DMS53 treated with DMSO at 0.1 percent for 48 hours (cell line): Measurements from ENCODE around the gene ZNF778.
"Not testable (repeated sequence)": the region's sequence is repeated elsewhere in the genome, so short reads cannot be mapped to it uniquely, and the experiment has no call there.

Source experiments
- DNase-seq: peaks from one replicate; lab custom pipeline; 2025; ENCODE audit not compliant: unreplicated experiment; lab: John Stamatoyannopoulos, UW

The ZNF778 gene

DNA sequence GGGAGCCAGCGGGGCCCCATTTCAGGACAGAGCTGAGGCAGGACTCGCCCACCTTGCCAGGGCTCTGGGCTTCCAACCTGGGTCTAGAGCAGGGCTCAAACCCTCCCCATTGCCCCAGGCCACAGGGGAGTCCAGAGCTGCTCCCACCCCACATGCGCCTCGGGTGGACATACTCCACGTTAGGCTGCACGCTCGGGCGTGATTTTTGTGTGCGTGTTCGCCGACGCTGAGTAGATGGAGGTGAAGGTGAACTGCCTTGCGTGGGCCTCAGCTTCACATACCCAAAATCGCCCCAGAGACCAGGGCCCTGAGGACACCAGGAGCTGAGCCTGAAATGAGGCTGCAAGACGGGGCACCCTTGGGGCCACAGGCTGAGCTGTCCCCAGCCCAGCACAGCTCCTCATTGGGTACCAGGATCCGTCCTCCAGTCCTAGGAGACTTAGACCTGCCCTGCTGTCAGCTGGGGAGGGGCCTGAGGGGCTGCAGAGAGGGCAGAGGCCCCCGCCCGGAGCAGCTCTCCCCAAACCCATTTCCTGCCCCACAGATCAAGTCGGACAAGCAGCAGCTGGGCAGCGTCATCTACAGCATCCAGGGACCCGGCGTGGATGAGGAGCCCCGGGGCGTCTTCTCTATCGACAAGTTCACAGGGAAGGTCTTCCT is 37.7 kb upstream of the ZNF778 start:
- DNase-seq: no peak

- no peak for DNase-seq
Observed at GRCh38 chr16:89183463-89183862, 34.0 kb upstream of the ZNF778 start.

- DNase-seq: no peak
Observed at GRCh38 chr16:89183975-89184676, 33.4 kb upstream of the ZNF778 start.

- no peak for DNase-seq
Observed at GRCh38 chr16:89184677-89184932, 32.9 kb upstream of the ZNF778 start.

- no peak for DNase-seq
Observed at GRCh38 chr16:89184933-89185794, 32.3 kb upstream of the ZNF778 start.

- DNase-seq: not testable (repeated sequence)
Observed at GRCh38 chr16:89185887-89186592, 31.5 kb upstream of the ZNF778 start.

- not testable (repeated sequence) for DNase-seq
Observed at GRCh38 chr16:89186593-89187031, 30.9 kb upstream of the ZNF778 start.

GRCh38 chr16:89187032-89187769 is 30.3 kb upstream of the ZNF778 start:
- no peak for DNase-seq

GRCh38 chr16:89187770-89188392 is 29.6 kb upstream of the ZNF778 start:
- no peak for DNase-seq

GRCh38 chr16:89188471-89189357 is 28.8 kb upstream of the ZNF778 start:
- DNase-seq: not testable (repeated sequence)

DNA sequence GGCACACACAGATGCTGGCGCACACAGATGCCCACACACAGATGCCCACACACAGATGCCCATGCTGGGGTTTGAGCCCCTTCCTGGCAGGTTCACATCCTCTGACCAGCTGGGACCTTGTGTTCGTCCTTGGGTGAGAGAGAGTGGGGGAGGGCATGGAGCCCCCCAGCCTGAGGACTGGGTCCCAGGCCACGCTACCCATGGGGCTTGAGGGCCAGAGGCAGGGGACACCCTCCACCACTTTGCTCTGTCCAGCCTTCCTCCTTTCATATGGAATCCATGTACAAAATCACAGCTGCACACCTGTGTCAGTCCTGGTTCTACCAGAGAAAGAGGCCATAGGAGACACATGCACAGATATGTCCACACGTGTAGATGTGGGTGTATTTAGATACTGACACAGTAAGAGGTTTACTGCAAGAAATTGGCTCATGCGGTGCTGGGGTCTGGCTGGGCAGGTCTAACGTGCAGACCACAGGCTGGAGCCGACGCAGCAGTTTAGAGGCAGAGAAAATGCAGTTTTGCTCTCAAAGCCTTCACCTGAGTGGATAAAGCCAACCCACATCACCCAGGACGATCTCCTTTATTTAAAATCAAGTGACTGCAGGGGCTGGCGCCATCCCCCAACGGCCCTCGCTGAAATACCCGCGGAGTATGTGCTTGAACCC is 28.0 kb upstream of the ZNF778 start:
- DNase-seq: no peak

DNA sequence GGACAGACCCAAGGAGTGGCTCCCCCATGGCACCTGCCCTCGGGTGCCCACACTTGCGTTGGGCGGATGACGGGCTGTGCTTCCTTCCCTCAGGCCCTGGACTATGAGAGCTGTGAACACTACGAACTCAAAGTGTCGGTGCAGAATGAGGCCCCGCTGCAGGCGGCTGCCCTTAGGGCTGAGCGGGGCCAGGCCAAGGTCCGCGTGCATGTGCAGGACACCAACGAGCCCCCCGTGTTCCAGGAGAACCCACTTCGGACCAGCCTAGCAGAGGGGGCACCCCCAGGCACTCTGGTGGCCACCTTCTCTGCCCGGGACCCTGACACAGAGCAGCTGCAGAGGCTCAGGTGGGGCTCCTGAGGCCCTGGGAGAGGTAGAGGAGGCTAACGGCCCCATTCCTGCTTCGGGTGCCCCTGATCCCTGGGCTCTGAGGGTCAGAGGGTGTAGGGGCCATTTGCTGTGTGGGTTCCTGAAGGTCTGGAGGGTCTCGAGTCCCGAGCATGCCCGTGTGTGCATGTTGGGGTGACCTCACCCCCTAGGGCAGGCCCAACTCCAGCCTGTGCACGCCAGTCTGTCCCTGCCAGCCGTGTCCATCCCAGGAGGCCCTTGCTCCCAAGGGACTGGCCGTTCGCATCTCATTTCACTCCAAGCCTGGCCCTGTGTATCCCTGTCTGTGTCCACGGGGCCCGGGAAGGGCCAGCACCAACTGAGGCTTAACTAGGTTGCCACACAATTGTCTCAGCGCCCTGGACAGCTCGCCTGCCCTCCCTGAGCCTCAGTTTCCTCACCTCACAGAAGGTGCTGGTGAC is 27.1 kb upstream of the ZNF778 start:
- no peak for DNase-seq

DNA sequence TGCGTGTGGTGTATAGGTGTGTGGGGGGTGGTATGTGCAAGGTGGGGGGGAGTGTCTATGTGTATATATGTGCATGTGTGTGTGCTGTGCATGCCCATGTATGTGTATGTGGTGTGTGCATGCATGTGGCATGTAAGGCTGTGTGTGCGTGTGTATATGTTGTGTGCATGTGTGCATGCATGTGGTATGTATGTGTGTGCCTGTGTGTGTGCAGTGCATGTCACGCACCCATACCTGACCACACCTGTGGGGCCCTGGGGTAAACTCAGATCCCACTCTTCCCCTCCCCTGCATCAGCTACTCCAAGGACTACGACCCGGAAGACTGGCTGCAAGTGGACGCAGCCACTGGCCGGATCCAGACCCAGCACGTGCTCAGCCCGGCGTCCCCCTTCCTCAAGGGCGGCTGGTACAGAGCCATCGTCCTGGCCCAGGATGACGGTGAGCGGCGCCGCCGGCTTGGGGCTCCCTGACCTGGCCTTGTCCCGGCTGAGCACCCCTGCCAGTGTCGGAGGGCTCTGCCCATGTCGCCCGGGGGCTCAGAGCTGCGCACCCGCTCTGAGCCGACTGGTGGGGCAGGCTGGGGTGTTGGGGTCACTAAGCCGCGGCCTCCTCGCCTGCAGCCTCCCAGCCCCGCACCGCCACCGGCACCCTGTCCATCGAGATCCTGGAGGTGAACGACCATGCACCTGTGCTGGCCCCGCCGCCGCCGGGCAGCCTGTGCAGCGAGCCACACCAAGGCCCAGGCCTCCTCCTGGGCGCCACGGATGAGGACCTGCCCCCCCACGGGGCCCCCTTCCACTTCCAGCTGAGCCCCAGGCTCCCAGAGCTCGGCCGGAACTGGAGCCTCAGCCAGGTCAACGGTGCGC is 26.2 kb upstream of the ZNF778 start:
- DNase-seq: no peak

GRCh38 chr16:89191901-89192185 is 25.7 kb upstream of the ZNF778 start:
- no peak for DNase-seq

DNA sequence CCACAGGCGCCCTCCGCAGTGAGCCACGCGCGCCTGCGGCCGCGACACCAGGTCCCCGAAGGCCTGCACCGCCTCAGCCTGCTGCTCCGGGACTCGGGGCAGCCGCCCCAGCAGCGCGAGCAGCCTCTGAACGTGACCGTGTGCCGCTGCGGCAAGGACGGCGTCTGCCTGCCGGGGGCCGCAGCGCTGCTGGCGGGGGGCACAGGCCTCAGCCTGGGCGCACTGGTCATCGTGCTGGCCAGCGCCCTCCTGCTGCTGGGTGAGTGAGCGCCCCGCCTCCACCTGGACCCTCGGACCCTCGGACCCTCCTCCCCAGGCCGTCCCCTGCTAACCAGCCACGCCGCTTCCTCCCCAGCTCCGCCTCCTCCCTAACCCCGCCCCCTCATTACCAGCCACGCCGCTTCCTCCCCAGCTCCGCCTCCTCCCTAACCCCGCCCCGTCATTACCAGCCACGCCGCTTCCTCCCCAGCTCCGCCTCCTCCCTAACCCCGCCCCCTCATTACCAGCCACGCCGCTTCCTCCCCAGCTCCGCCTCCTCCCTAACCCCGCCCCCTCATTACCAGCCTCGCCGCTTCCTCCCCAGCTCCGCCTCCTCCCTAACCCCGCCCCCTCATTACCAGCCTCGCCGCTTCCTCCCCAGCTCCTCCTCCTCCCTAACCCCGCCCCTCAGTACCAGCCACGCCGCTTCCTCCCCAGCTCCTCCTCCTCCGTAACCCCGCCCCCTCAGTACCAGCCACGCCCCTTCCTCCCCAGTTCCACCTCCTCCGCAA is 25.1 kb upstream of the ZNF778 start:
- DNase-seq: not testable (repeated sequence)

GRCh38 chr16:89192956-89193575 is 24.4 kb upstream of the ZNF778 start:
- DNase-seq: no peak
